HEK293 (cell line): ENCODE measurements around the gene ZDHHC6.

ENCODE experiments used
- TCF7L2 ChIP-seq: IDR thresholded peaks from 2 replicates; pipeline ENCODE4 v1.6.1; 2011; ENCODE audit warnings: low read depth, mild to moderate bottlenecking, inconsistent platforms, low read length, moderate library complexity, borderline replicate concordance
- ZNF24 ChIP-seq: fragments of 450-650 bp; formaldehyde crosslinking; IDR thresholded peaks from 2 replicates; pipeline ENCODE4 v1.5.1; 2016; ENCODE audit warnings: missing biosample characterization, missing genetic modification characterization
- ZNF549 ChIP-seq: fragments of 450-650 bp; IDR thresholded peaks from 2 replicates; pipeline ENCODE4 v1.5.1; 2018; ENCODE audit warnings: missing biosample characterization, missing genetic modification characterization, mild to moderate bottlenecking, inconsistent platforms, moderate library complexity
- ZNF623 ChIP-seq: fragments of 450-650 bp; formaldehyde crosslinking; IDR thresholded peaks from 2 replicates; pipeline ENCODE4 v1.5.1; 2016; ENCODE audit warnings: missing biosample characterization, missing genetic modification characterization
- ZNF629 ChIP-seq: fragments of 450-650 bp; formaldehyde crosslinking; IDR thresholded peaks from 2 replicates; pipeline ENCODE4 v1.5.1; 2017; ENCODE audit warnings: missing biosample characterization, missing genetic modification characterization
- TF ChIP-seq, protein P1 (sequence below): fragments of 450-650 bp; formaldehyde crosslinking; IDR thresholded peaks from 2 replicates; pipeline ENCODE4 v1.5.1; 2016; ENCODE audit warnings: missing biosample characterization, missing genetic modification characterization
- TF ChIP-seq, protein P2 (sequence below): fragments of 450-650 bp; formaldehyde crosslinking; IDR thresholded peaks from 2 replicates; pipeline ENCODE4 v1.5.1; 2016; ENCODE audit warnings: missing biosample characterization, missing genetic modification characterization

DNA sequence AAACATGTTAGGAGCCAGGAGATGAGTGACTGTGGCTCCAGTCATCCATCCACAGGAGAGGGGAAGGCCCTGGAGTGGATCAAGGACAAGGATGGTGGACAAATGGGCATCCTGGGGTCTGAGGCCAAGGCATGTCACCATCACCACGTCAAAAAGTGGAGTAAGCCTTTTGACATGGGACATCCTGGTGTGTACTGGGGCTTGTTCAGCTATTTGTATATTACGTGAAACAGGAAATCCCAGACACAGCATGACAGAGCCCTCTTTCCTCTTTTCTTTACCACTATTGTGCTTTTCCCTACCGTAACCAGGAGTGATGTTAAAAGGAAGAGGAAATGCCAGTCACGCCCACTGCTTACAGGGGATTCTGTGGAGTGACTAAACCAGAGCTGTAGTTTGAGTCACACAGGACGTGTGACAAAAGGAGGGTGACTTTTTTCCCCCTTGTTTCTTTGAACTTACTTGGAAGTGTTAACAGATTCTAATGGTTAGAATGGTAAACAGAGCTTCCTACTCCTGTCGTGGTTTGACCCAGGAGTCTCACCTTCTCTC lies 57.4 kb downstream of the ZDHHC6 start:
- TF ChIP-seq, protein P1, sequence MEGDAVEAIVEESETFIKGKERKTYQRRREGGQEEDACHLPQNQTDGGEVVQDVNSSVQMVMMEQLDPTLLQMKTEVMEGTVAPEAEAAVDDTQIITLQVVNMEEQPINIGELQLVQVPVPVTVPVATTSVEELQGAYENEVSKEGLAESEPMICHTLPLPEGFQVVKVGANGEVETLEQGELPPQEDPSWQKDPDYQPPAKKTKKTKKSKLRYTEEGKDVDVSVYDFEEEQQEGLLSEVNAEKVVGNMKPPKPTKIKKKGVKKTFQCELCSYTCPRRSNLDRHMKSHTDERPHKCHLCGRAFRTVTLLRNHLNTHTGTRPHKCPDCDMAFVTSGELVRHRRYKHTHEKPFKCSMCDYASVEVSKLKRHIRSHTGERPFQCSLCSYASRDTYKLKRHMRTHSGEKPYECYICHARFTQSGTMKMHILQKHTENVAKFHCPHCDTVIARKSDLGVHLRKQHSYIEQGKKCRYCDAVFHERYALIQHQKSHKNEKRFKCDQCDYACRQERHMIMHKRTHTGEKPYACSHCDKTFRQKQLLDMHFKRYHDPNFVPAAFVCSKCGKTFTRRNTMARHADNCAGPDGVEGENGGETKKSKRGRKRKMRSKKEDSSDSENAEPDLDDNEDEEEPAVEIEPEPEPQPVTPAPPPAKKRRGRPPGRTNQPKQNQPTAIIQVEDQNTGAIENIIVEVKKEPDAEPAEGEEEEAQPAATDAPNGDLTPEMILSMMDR (tag by site-specific recombination) = no peak
- TF ChIP-seq ZNF623 = no peak
- TF ChIP-seq, protein P2, sequence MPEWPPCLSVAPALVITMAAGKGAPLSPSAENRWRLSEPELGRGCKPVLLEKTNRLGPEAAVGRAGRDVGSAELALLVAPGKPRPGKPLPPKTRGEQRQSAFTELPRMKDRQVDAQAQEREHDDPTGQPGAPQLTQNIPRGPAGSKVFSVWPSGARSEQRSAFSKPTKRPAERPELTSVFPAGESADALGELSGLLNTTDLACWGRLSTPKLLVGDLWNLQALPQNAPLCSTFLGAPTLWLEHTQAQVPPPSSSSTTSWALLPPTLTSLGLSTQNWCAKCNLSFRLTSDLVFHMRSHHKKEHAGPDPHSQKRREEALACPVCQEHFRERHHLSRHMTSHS (tag by site-specific recombination) = no peak
- TF ChIP-seq TCF7L2 = no peak
- no peak for TF ChIP-seq ZNF24 (tag by site-specific recombination)
- TF ChIP-seq ZNF629 (tag by site-specific recombination) = no peak
- TF ChIP-seq ZNF549 (tag by site-specific recombination) = no peak
